NCI-H1105 treated with DMSO at 0.1 percent for 48 hours (cell line): ENCODE data around the gene LPXN.

ENCODE experiments used
- DNase-seq: peaks from one replicate; lab custom pipeline; 2025; lab: John Stamatoyannopoulos, UW

The LPXN gene

GRCh38 chr11:58575377-58576020 is at the start of gene LPXN:
Gene LPXN, minus strand, starts transcription at chr11:58575856. Its CDS starts 84 bp downstream, at chr11:58575772.
- DNase-seq: no peak

DNA sequence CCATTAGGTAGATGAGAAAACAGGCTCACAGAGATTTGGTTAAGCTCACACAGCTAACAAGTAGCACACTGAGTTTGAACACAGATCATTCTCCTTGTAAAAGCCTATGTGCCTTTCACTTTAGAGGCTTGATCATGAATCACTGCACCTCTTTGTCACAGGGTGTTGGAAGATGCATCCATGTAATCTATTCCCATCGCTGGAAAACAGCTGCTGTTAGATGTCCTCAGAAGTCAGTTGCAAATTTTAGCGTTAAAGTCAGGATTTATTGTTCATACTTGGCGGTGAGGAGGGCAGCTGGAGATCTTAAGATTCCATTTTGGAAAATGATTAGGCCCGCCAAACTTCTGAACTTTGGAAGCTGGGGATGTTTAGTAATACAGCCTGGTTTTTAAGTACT is 49.4 kb upstream of the LPXN start:
- no peak for DNase-seq

GRCh38 chr11:58622344-58622743 is 46.7 kb upstream of the LPXN start, which contains the start of gene CNTF:
Gene CNTF, plus strand, starts transcription at chr11:58622665. Its CDS starts 88 bp downstream, at chr11:58622753.
- no peak for DNase-seq

GRCh38 chr11:58621586-58622262 is 46.1 kb upstream of the LPXN start:
- no peak for DNase-seq

- no peak for DNase-seq
Measured at GRCh38 chr11:58617976-58618557, 42.4 kb upstream of the LPXN start.

GRCh38 chr11:58616594-58616993 is 40.9 kb upstream of the LPXN start:
- DNase-seq: no peak

GRCh38 chr11:58615559-58615958 is 39.9 kb upstream of the LPXN start:
- DNase-seq: no peak

- DNase-seq: no peak
Measured at GRCh38 chr11:58613228-58613627, 37.6 kb upstream of the LPXN start.

- DNase-seq: no peak
Measured at GRCh38 chr11:58609723-58610122, 34.1 kb upstream of the LPXN start.

DNA sequence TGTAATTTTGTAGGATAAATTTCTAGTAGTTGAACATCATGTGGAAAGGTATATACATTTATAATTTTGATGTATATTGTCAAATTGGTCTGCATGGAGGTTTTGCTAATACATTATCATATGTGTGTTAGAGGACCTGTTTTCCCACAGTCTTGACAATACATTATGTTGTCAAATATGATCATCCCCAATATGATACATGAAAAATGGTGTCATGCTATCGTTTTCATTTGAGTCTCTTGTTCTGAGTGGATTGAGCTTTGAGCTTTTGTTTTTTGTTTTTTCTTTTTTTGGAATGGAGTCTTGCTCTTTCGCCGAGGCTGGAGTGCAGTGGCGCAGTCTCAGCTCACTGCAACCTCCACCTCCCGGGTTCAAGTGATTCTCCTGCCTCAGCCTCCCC is 32.7 kb upstream of the LPXN start:
- DNase-seq: no peak

DNA sequence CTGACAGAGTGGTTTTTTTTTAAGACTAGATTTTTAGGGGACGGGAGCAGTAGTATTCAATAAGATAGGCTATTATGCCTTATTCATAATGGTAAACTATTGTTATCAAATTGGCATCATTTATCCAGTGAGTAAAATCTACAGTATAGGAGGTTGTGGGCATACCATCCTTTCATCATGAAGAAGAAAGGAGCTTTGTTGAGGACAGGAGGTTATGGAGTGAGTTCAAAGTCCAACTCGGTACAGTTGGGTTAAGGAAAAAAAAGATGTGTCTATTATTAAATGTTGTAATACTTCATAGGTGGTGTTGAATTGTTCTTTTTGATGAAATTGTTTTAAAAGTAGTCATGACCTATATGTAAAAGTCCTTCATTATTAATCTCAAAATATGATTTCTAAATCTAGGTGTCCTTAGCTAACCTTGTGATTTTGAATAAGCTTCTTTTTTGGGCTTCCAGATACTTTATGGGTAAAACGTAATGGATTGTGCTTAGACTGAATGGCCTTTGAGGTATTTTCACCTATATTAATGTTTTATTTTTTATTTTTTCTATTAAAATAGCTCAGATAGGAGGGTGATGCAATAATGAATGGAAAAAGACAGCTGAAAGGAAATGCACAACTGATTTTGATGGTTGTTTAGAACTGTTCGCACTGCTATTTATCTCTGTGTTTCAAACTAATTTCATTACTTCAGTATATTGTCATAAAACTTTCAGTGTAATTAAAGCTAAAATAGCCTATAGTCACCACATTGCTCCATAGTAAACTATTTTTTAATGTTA is 31.5 kb upstream of the LPXN start:
- DNase-seq: no peak

DNA sequence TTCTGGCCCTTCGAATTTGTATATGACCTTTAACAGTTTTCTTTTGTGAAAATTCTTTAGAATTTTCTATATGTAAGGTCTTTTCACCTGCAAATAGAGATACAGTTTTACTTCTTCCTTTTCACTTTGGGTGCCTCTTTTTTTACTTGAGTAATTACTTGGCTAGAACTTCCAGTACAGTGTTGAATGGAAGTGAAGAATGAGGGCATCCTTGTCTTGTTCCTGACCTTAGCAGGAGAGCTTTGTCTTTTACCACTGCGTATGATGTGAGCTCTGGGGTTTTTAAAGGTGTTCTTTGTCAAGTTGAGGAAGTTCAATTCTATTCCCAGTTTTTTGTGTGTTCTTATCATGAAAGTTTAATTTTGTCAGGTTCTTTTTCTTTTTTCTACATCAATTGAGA is 24.9 kb upstream of the LPXN start:
- DNase-seq: no peak

DNA sequence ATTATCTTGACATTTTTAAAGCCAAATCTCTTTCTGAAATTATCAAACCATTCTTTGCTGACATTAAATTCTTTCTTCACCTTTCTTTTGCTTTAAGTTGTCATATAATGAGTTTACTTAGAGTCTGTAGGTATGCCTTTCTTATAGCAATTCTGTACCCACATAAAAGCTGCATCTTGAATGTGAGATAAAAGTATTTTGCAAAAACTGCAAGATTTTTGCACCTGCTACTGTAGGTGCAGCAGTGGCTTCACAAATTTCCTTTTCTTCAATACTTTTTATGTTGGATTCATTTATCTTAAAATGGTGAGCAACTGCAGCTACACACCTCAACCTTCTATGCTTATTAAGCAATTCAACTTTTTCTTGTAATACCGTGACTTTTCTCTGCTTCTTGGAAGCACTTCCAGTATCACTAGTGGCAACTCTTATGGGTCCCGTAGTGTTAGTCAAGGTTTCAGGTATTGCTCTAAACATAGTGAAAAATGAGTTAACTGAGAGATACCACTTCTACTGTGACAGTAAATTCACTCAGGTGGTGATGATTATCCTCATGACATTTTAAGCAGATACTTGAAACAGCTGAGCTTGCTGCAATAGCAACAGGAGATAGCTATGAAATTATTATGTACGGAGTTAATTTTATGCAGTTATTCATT is 22.0 kb upstream of the LPXN start:
- no peak for DNase-seq

- no peak for DNase-seq
Measured at GRCh38 chr11:58596621-58597020, 21.0 kb upstream of the LPXN start.

DNA sequence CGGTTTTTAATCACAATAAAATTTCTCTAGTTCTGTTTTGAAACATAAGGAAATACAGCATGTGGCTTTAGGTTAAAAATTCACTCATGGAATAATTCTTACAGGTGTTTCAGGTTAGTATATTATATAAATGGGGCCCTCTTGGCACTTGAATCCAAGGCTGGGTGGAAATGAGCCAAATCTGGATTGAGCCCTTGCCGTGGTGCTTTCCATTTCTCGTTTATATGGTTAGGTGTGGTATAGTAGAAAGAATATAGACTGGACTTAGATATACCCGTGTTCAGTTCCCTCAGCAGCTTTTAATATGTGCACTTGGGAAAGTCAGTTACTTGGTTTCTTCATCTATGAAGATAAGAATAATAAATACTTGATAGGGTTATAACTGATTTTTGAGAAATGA is 19.2 kb upstream of the LPXN start:
- DNase-seq: no peak

DNA sequence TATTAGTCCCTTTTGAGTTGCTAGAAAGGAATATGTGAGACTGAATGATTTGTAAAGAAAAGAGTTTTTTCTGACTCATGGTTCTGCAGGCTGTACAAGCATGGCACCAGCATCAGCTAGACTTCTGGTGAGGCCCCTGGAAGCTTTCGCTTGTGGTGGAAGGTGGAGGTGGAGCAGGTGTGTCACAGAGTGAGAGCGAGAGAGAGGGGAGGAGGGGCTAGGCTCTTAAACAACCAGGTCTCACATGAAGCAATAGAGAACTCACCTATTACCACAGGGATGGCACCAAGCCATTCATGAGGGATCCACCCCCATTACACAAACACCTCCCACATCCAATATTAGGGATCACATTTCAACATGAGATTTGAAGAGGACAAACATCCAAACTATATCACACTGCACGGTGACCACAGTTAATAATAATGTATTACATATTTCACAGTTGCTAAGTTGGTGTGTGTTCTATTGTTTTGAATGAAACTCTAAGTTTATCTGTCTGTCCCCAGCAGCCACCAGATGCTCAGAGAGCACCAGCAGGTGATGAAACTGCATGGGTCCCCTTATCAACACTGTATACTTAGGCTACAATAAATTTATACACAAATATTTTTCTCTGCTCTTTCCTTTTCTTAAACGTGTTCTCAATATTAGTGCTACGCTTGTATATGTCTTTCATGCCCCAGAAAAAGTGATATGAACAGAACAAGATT is 17.3 kb upstream of the LPXN start:
- DNase-seq: no peak

- no peak for DNase-seq
Measured at GRCh38 chr11:58591659-58592058, 16.0 kb upstream of the LPXN start.

GRCh38 chr11:58586998-58587397 is 11.3 kb upstream of the LPXN start:
- no peak for DNase-seq

GRCh38 chr11:58582437-58582836 is 6.8 kb upstream of the LPXN start:
- no peak for DNase-seq

DNA sequence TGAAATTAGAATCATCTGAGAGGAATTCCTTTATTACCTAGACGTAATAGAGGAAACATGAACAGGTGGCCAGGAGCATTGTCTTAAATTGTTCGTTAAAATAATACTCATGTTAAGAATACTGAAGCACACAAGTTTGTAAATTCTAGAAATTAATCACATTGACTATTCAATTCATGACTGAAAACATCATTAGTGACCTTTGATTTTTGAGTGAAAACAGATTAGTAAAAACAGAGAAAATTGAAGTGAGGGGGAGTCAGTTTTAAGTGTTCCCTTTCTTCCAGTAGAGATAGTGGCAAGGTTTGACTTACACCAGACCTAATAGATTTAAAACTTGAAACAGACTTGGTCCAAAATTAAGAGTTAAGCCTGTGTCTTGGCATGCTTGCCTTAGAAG is 4.7 kb upstream of the LPXN start:
- DNase-seq: no peak
